Stimulated activated CD4-positive, alpha-beta T cell treated with anti-CD3 and anti-CD28 coated beads, Interleukin-4, amount 100 ng/mL, for 24 hours (primary cell): ENCODE results near the gene SP7.
"Not testable (repeated sequence)": the region's sequence is repeated elsewhere in the genome, so short reads cannot be mapped to it uniquely, and the experiment has no call there.

Experiments
- DNase-seq: peaks from one replicate; pipeline ENCODE4 v3.0.0-alpha.2; 2020

Gene SP7

GRCh38 chr12:53345486-53346188, 9.5 kb upstream of the SP7 start:
- no peak for DNase-seq

GRCh38 chr12:53344824-53345485, 8.8 kb upstream of the SP7 start:
- peak; percentile 74 for DNase-seq

- no peak for DNase-seq
These were observed 8.3 kb upstream of the SP7 start for GRCh38 chr12:53344487-53344823.

GRCh38 chr12:53343969-53344368, 7.8 kb upstream of the SP7 start:
- no peak for DNase-seq

GRCh38 chr12:53343449-53343848, 7.3 kb upstream of the SP7 start:
- DNase-seq, result no peak

- DNase-seq, result no peak
These were observed 4.2 kb upstream of the SP7 start for GRCh38 chr12:53340398-53340797.

- DNase-seq, result no peak
These were observed 2.8 kb upstream of the SP7 start for GRCh38 chr12:53338916-53339315.

GRCh38 chr12:53338017-53338416, 1.9 kb upstream of the SP7 start:
- DNase-seq, result no peak

GRCh38 chr12:53334822-53335221, 1.3 kb downstream of the SP7 start:
- no peak for DNase-seq

- no peak for DNase-seq
These were observed 2.3 kb downstream of the SP7 start for GRCh38 chr12:53333845-53334244.

GRCh38 chr12:53333289-53333688, 2.9 kb downstream of the SP7 start:
- DNase-seq, result no peak

- DNase-seq, result no peak
These were observed 3.4 kb downstream of the SP7 start for GRCh38 chr12:53332744-53333143.

- not testable (repeated sequence) for DNase-seq
These were observed 3.8 kb downstream of the SP7 start for GRCh38 chr12:53332339-53332738.

- no peak for DNase-seq
These were observed 5.5 kb downstream of the SP7 start for GRCh38 chr12:53330671-53331070.

- no peak for DNase-seq
These were observed 8.1 kb downstream of the SP7 start for GRCh38 chr12:53328043-53328435.

GRCh38 chr12:53327435-53328042, 8.6 kb downstream of the SP7 start:
- no peak for DNase-seq

- DNase-seq, result no peak
These were observed 9.5 kb downstream of the SP7 start for GRCh38 chr12:53326460-53327185.

GRCh38 chr12:53325511-53326061, 10.6 kb downstream of the SP7 start:
- DNase-seq, result peak; percentile 20

- DNase-seq, result peak; percentile 91
These were observed 11.2 kb downstream of the SP7 start for GRCh38 chr12:53324779-53325510.

- peak; percentile 55 for DNase-seq
These were observed 11.9 kb downstream of the SP7 start for GRCh38 chr12:53324113-53324778.

GRCh38 chr12:53320352-53321195, 15.6 kb downstream of the SP7 start:
- no peak for DNase-seq
